IPS DF 6.9 (cell line): ENCODE results near the gene MUC15.

Experiments
- DNase-seq: peaks from one replicate; pipeline ENCODE4 v3.0.0-alpha.2; 2013; ENCODE audit warnings: low read depth, low spot score
- H3K27ac ChIP-seq: one replicate; pipeline ENCODE4 v1.5.1; 2013; ENCODE audit warnings: low read length, control low read depth
- H3K27me3 ChIP-seq: 2 replicates; pipeline ENCODE4 v1.6.1; 2013; ENCODE audit warnings: mild to moderate bottlenecking, low read length; ENCODE audit not compliant: control insufficient read depth, insufficient read depth
- H3K36me3 ChIP-seq: 2 replicates; pipeline ENCODE4 v1.6.1; 2013; ENCODE audit warnings: low read length; ENCODE audit not compliant: control insufficient read depth, insufficient read depth
- H3K4me1 ChIP-seq: 2 replicates; pipeline ENCODE4 v1.6.1; 2013; ENCODE audit warnings: low read length; ENCODE audit not compliant: control insufficient read depth, insufficient read depth
- H3K4me3 ChIP-seq: 2 replicates; pipeline ENCODE4 v1.5.1; 2013; ENCODE audit warnings: mild to moderate bottlenecking, low read length
- H3K9me3 ChIP-seq: 2 replicates; pipeline ENCODE4 v1.6.1; 2013; ENCODE audit warnings: low read length, inconsistent platforms; ENCODE audit not compliant: control insufficient read depth, insufficient read depth
- WGBS: extraction: QIAGEN DNeasy Blood & Tissue Kit; methylation state at CpG from one replicate; pipeline ENCODE4 v1.1.7; 2013; ENCODE audit warnings: mixed read lengths, missing lambda C conversion rate; ENCODE audit not compliant: insufficient read length, insufficient coverage; 5-methylcytosine and 5-hydroxymethylcytosine counted together

The MUC15 gene

GRCh38 chr11:26573896-26574295 lies 1.8 kb upstream of the MUC15 start:
- WGBS, result no CpG with 5 or more reads among the region's 2 CpGs
- no peak overlapping the region for H3K27ac ChIP-seq
- H3K9me3 ChIP-seq, result no peaks in the 10 kb centered on the region
- H3K4me1 ChIP-seq, result no peaks in the 10 kb centered on the region
- DNase-seq, result no peak
- no peaks in the 10 kb centered on the region for H3K27me3 ChIP-seq
- H3K36me3 ChIP-seq, result no peaks in the 10 kb centered on the region
- no peak overlapping the region for H3K4me3 ChIP-seq

- DNase-seq, result no peak
- WGBS, result no CpG with 5 or more reads among the region's 11 CpGs
- no peaks in the 10 kb centered on the region for H3K27me3 ChIP-seq
- H3K4me1 ChIP-seq, result no peaks in the 10 kb centered on the region
- H3K27ac ChIP-seq, result no peak overlapping the region
- no peaks in the 10 kb centered on the region for H3K9me3 ChIP-seq
- H3K4me3 ChIP-seq, result no peak overlapping the region
- no peaks in the 10 kb centered on the region for H3K36me3 ChIP-seq
Observed at GRCh38 chr11:26572770-26573402, 823 bp upstream of the MUC15 start.

GRCh38 chr11:26569646-26570045 lies 2.4 kb downstream of the MUC15 start:
- no CpG with 5 or more reads among the region's 2 CpGs for WGBS
- no peak overlapping the region for H3K27ac ChIP-seq
- H3K36me3 ChIP-seq, result no peaks in the 10 kb centered on the region
- H3K27me3 ChIP-seq, result no peaks in the 10 kb centered on the region
- no peak overlapping the region for H3K4me3 ChIP-seq
- H3K9me3 ChIP-seq, result no peaks in the 10 kb centered on the region
- no peak for DNase-seq
- no peaks in the 10 kb centered on the region for H3K4me1 ChIP-seq

- Histone ChIP-seq H3K27ac (no peak overlapping the region), H3K9me3 (no peaks in the 10 kb centered on the region), H3K4me3 (no peak overlapping the region), H3K36me3 (no peaks in the 10 kb centered on the region), H3K4me1 (no peaks in the 10 kb centered on the region), H3K27me3 (no peaks in the 10 kb centered on the region)
- no peak for DNase-seq
- WGBS, result no CpG with 5 or more reads among the region's 4 CpGs
Observed at GRCh38 chr11:26558190-26558589, 13.9 kb downstream of the MUC15 start.

- DNase-seq, result no peak
Observed at GRCh38 chr11:26557666-26558065, 14.4 kb downstream of the MUC15 start.

GRCh38 chr11:26556582-26556981 lies 15.5 kb downstream of the MUC15 start:
- no peak overlapping the region for H3K27ac ChIP-seq
- DNase-seq, result no peak
- H3K9me3 ChIP-seq, result no peaks in the 10 kb centered on the region
- no CpG with 5 or more reads among the region's 1 CpG for WGBS
- no peaks in the 10 kb centered on the region for H3K4me1 ChIP-seq
- no peaks in the 10 kb centered on the region for H3K36me3 ChIP-seq
- no peaks in the 10 kb centered on the region for H3K27me3 ChIP-seq
- no peak overlapping the region for H3K4me3 ChIP-seq

More at GRCh38 chr11:26557666-26558065, 14.4 kb downstream of the MUC15 start:
- no CpG with 5 or more reads among the region's 3 CpGs for WGBS
- no peak overlapping the region for H3K27ac ChIP-seq
- no peaks in the 10 kb centered on the region for H3K36me3 ChIP-seq
- H3K4me1 ChIP-seq, result no peaks in the 10 kb centered on the region
- no peaks in the 10 kb centered on the region for H3K27me3 ChIP-seq
- H3K9me3 ChIP-seq, result no peaks in the 10 kb centered on the region
- H3K4me3 ChIP-seq, result no peak overlapping the region

GRCh38 chr11:26554455-26554854 lies 17.6 kb downstream of the MUC15 start:
- no CpG with 5 or more reads among the region's 5 CpGs for WGBS
- H3K9me3 ChIP-seq, result no peaks in the 10 kb centered on the region

GRCh38 chr11:26553182-26553581 lies 18.9 kb downstream of the MUC15 start:
- no peaks in the 10 kb centered on the region for H3K9me3 ChIP-seq
- H3K4me1 ChIP-seq, result no peaks in the 10 kb centered on the region
- H3K4me3 ChIP-seq, result no peak overlapping the region
- no peaks in the 10 kb centered on the region for H3K36me3 ChIP-seq
- DNase-seq, result no peak
- H3K27ac ChIP-seq, result no peak overlapping the region
- WGBS, result no CpG with 5 or more reads among the region's 2 CpGs
- no peaks in the 10 kb centered on the region for H3K27me3 ChIP-seq

More at GRCh38 chr11:26554455-26554854, 17.6 kb downstream of the MUC15 start:
- H3K27ac ChIP-seq, result no peak overlapping the region
- H3K36me3 ChIP-seq, result no peaks in the 10 kb centered on the region
- H3K4me1 ChIP-seq, result no peaks in the 10 kb centered on the region
- H3K27me3 ChIP-seq, result no peaks in the 10 kb centered on the region
- no peak for DNase-seq
- H3K4me3 ChIP-seq, result no peak overlapping the region

GRCh38 chr11:26551186-26551801 lies 20.8 kb downstream of the MUC15 start:
- Histone ChIP-seq H3K4me3 (no peak overlapping the region), H3K9me3 (no peaks in the 10 kb centered on the region), H3K27ac (no peak overlapping the region), H3K4me1 (no peaks in the 10 kb centered on the region), H3K27me3 (no peaks in the 10 kb centered on the region), H3K36me3 (no peaks in the 10 kb centered on the region)
- DNase-seq, result no peak
- no CpG with 5 or more reads among the region's 1 CpG for WGBS

- no peaks in the 10 kb centered on the region for H3K9me3 ChIP-seq
- no peaks in the 10 kb centered on the region for H3K4me1 ChIP-seq
- no peaks in the 10 kb centered on the region for H3K27me3 ChIP-seq
- H3K27ac ChIP-seq, result no peak overlapping the region
- DNase-seq, result no peak
- no CpG with 5 or more reads among the region's 1 CpG for WGBS
- no peaks in the 10 kb centered on the region for H3K36me3 ChIP-seq
- H3K4me3 ChIP-seq, result no peak overlapping the region
Observed at GRCh38 chr11:26550022-26550421, 22.0 kb downstream of the MUC15 start.

GRCh38 chr11:26549176-26549575 lies 22.9 kb downstream of the MUC15 start:
- Histone ChIP-seq H3K27me3 (no peaks in the 10 kb centered on the region), H3K4me1 (no peaks in the 10 kb centered on the region), H3K9me3 (no peaks in the 10 kb centered on the region), H3K36me3 (no peaks in the 10 kb centered on the region), H3K4me3 (no peak overlapping the region), H3K27ac (no peak overlapping the region)
- WGBS, result no CpG with 5 or more reads among the region's 2 CpGs
- no peak for DNase-seq
